ENCODE data around the gene MIOS.

DNA sequence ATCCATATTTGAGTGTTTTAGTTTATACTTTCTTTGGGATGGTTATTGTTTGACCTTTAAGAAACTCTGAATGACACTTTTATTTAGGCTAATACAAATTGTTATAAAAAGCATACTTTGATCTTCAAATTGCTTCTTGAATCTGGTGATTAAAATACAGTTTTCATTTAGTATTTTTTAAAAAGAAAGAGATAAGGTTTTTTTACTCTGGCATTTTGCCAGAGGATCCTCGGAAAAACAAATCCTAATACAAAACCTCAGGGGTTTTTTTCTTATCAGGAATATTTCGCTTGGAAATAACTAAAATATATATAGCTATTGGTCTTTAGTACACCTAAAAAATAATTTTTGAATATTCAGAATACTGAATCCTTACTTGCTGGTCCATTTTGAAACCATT is 17.0 kb downstream of the MIOS start:
- TF ChIP-seq, protein P1, sequence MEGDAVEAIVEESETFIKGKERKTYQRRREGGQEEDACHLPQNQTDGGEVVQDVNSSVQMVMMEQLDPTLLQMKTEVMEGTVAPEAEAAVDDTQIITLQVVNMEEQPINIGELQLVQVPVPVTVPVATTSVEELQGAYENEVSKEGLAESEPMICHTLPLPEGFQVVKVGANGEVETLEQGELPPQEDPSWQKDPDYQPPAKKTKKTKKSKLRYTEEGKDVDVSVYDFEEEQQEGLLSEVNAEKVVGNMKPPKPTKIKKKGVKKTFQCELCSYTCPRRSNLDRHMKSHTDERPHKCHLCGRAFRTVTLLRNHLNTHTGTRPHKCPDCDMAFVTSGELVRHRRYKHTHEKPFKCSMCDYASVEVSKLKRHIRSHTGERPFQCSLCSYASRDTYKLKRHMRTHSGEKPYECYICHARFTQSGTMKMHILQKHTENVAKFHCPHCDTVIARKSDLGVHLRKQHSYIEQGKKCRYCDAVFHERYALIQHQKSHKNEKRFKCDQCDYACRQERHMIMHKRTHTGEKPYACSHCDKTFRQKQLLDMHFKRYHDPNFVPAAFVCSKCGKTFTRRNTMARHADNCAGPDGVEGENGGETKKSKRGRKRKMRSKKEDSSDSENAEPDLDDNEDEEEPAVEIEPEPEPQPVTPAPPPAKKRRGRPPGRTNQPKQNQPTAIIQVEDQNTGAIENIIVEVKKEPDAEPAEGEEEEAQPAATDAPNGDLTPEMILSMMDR (IDR thresholded peaks at IDR 0.05 in 4 of 5, conservative IDR thresholded peaks at IDR 0.05 in 1 of 5) = no peak
- no peak for TF ChIP-seq POLR2A (IDR thresholded peaks at IDR 0.05)

All from gastrocnemius medialis (tissue), 4 donors.